Endodermal cell (in vitro differentiated cells): ENCODE results near the gene POP7. TPM values are rescaled to one million over a fixed set of nuclear protein-coding genes. Genes with fewer than 3 reads are reported as not detected.

Experiments
- DNase-seq: peaks from one replicate; pipeline ENCODE4 v3.0.0-alpha.2; 2017
- H3K27ac ChIP-seq: 2 replicates; pipeline ENCODE4 v1.5.1; 2013; ENCODE audit warnings: mild to moderate bottlenecking, low read depth, low read length, moderate library complexity
- H3K27me3 ChIP-seq: 2 replicates; pipeline ENCODE4 v1.6.1; 2013; ENCODE audit warnings: mild to moderate bottlenecking, low read length, moderate library complexity; ENCODE audit not compliant: insufficient read depth, control insufficient read depth, poor library complexity, severe bottlenecking
- H3K36me3 ChIP-seq: 2 replicates; pipeline ENCODE4 v1.7.0; 2013; ENCODE audit warnings: mild to moderate bottlenecking, low read length, moderate library complexity; ENCODE audit not compliant: control insufficient read depth, insufficient read depth
- H3K4me1 ChIP-seq: one replicate; pipeline ENCODE4 v1.7.0; 2013; ENCODE audit warnings: low read length; ENCODE audit not compliant: control insufficient read depth, insufficient read depth
- H3K4me3 ChIP-seq: 2 replicates; pipeline ENCODE4 v1.5.1; 2013; ENCODE audit warnings: mild to moderate bottlenecking, low read length, moderate library complexity
- H3K9ac ChIP-seq: 2 replicates; pipeline ENCODE4 v1.6.1; 2013; ENCODE audit warnings: mild to moderate bottlenecking, low read length, moderate library complexity; ENCODE audit not compliant: poor library complexity, severe bottlenecking; ENCODE audit errors: extremely low read depth
- H3K9me3 ChIP-seq: 2 replicates; pipeline ENCODE4 v1.6.1; 2013; ENCODE audit warnings: mild to moderate bottlenecking, low read length, moderate library complexity; ENCODE audit not compliant: control insufficient read depth
- H3K27ac Mint-ChIP-seq: 2 replicates; pipeline ENCODE4 v1.8.0; 2020; ENCODE audit warnings: mixed read lengths
- H3K27me3 Mint-ChIP-seq: 2 replicates; pipeline ENCODE4 v1.8.0; 2021; ENCODE audit warnings: mild to moderate bottlenecking, mixed read lengths; ENCODE audit not compliant: insufficient read depth
- H3K36me3 Mint-ChIP-seq: 2 replicates; pipeline ENCODE4 v1.8.0; 2020; ENCODE audit warnings: low read depth, mixed read lengths
- H3K4me1 Mint-ChIP-seq: 2 replicates; pipeline ENCODE4 v1.8.0; 2020; ENCODE audit warnings: mixed read lengths
- H3K4me3 Mint-ChIP-seq: 2 replicates; pipeline ENCODE4 v1.8.0; 2020; ENCODE audit warnings: mild to moderate bottlenecking, moderate library complexity, mixed read lengths
- H3K9me3 Mint-ChIP-seq: 2 replicates; pipeline ENCODE4 v1.8.0; 2020; ENCODE audit warnings: mild to moderate bottlenecking, mixed read lengths
- CTCF ChIP-seq: fragments of 200-600 bp; sonication (generic); conservative IDR thresholded peaks from 2 replicates; pipeline ENCODE4 v1.5.0; 2021; ENCODE audit warnings: antibody characterized with exemption, mild to moderate bottlenecking
- WGBS, 2 experiments: methylation state at CpG; one replicate each; pipeline versions ENCODE4 v1.1.5 to v1.1.7; 2013; ENCODE audit warnings: missing lambda C conversion rate in 2 of 2, mixed read lengths in 1 of 2; ENCODE audit not compliant: insufficient coverage in 1 of 2, insufficient read length in 1 of 2; 5-methylcytosine and 5-hydroxymethylcytosine counted together
- total RNA-seq, 2 donors: library from RNA; stranded (reverse); fragmentation: NEBNext Ultra II Directional in 1 of 2; extraction: Animal tissue kit (Norgen Biotek cat#: 25700) in 1 of 2; gene quantifications; 2 replicates in 1 of 2; 3 replicates in 1 of 2; pipeline ENCODE4 v1.2.1, GENCODE V29; 2021

The POP7 gene
- total RNA-seq, 2 donors from 2014 or later = 51.7 to 59.2 TPM

DNA sequence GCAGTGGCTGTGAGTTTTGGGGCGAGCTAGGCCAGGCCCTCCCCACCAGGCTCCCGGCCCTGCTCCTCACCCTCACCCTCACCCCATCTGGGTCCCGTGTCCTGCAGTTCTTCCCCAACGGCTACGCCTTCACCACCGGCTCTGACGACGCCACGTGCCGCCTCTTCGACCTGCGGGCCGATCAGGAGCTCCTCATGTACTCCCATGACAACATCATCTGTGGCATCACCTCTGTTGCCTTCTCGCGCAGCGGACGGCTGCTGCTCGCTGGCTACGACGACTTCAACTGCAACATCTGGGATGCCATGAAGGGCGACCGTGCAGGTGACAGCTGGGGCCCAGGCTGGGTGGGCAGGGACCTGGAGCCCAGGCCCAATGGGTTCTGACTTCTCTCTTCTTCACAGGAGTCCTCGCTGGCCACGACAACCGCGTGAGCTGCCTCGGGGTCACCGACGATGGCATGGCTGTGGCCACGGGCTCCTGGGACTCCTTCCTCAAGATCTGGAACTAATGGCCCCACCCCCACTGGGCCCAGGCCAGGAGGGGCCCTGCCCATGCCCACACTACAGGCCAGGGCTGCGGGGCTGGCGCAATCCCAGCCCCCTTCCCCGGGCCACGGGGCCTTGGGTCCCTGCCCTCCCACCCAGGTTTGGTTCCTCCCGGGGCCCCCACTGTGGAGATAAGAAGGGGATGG, 27.5 kb upstream of the POP7 start:
- Histone ChIP-seq H3K4me3 (no peak overlapping the region), H3K27ac (no peak overlapping the region), H3K9me3 (no peaks in the 10 kb centered on the region), H3K36me3 (peaks cover 50% of the 10 kb centered on the region), H3K9ac (no peak overlapping the region), H3K27me3 (no peaks in the 10 kb centered on the region), H3K4me1 (no peaks in the 10 kb centered on the region)
- Mint-ChIP-seq H3K4me1 (peaks cover 5% of the 10 kb centered on the region), H3K4me3 (no peak overlapping the region), H3K36me3 (peaks cover 30% of the 10 kb centered on the region), H3K27ac (peak overlapping the region; percentile 30), H3K27me3 (no peaks in the 10 kb centered on the region), H3K9me3 (no peaks in the 10 kb centered on the region)
- DNase-seq = no peak
- TF ChIP-seq CTCF = no peak
- WGBS, 2 experiments = 93 to 95% methylated on average over 29 to 35 of the region's 35 CpGs

GRCh38 chr7:100679129-100679926, 26.6 kb upstream of the POP7 start:
- WGBS, 2 experiments = 77 to 92% methylated on average over 3 to 13 of the region's 13 CpGs
- no peaks in the 10 kb centered on the region for H3K4me1 ChIP-seq
- Mint-ChIP-seq H3K27ac (peak overlapping the region; percentile 81), H3K4me1 (peaks cover 5% of the 10 kb centered on the region), H3K36me3 (peaks cover 30% of the 10 kb centered on the region), H3K9me3 (no peaks in the 10 kb centered on the region), H3K4me3 (no peak overlapping the region), H3K27me3 (no peaks in the 10 kb centered on the region)
- no peaks in the 10 kb centered on the region for H3K27me3 ChIP-seq
- TF ChIP-seq CTCF = no peak
- no peak overlapping the region for H3K9ac ChIP-seq
- H3K27ac ChIP-seq = peak overlapping the region; percentile 57
- no peaks in the 10 kb centered on the region for H3K9me3 ChIP-seq
- no peak overlapping the region for H3K4me3 ChIP-seq
- H3K36me3 ChIP-seq = peaks cover 50% of the 10 kb centered on the region
- no peak for DNase-seq

DNA sequence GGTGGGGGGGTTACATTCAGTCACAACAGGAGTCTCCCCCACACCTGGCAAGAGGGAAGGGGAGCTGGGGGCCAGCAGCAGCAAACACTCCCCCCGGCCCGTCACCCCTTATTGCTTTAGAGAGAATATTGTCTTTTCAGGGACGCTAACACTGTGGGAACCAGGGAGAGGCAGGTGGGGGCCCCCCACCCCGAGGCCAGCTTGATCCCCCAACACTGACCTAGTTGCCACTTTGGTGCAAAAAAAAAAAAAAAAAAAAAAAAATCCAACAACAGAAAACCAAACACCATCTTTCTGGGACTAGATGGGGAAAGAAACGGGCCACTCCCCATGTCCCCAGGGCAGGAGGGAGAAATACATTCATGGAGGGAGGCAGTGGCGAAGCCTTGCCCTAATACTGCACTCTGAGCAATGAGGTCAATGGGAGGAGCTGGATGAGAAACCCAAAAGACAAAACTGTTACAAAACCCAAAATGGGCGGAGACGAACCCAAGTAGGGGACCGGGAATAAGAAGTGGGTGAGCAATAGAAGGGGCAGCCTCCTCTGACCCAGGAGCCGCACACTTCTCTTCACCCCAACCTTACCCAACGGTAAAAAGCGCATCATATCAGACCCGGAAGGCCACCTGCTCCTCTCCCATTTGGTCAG, 25.9 kb upstream of the POP7 start:
- Mint-ChIP-seq H3K4me3 (no peak overlapping the region), H3K9me3 (no peaks in the 10 kb centered on the region), H3K36me3 (peaks cover 31% of the 10 kb centered on the region), H3K27me3 (no peaks in the 10 kb centered on the region), H3K4me1 (peaks cover 5% of the 10 kb centered on the region), H3K27ac (no peak overlapping the region)
- H3K36me3 ChIP-seq = peaks cover 52% of the 10 kb centered on the region
- no peak overlapping the region for H3K27ac ChIP-seq
- H3K27me3 ChIP-seq = no peaks in the 10 kb centered on the region
- H3K9me3 ChIP-seq = no peaks in the 10 kb centered on the region
- H3K4me3 ChIP-seq = no peak overlapping the region
- DNase-seq = no peak
- WGBS, 2 experiments = 96% methylated on average over 13 of the region's 13 CpGs; no CpG with 5 or more reads in 1 of the 2 experiments
- no peaks in the 10 kb centered on the region for H3K4me1 ChIP-seq
- TF ChIP-seq CTCF = no peak
- H3K9ac ChIP-seq = no peak overlapping the region
